WTC11 (cell line): ENCODE measurements around the gene PSMC3.

Experiments
- CREB1 ChIP-seq: sonication (generic); formaldehyde crosslinking; IDR thresholded peaks from 2 replicates; pipeline ENCODE4 v1.8.0; 2023; ENCODE audit warnings: mild to moderate bottlenecking, missing genetic modification reagents
- CTCF ChIP-seq: fragments of 200-600 bp; IDR thresholded peaks from 2 replicates; pipeline ENCODE4 v1.8.0; 2022; ENCODE audit warnings: antibody characterized with exemption
- NFYB ChIP-seq: sonication (generic); formaldehyde crosslinking; conservative IDR thresholded peaks from 2 replicates; pipeline ENCODE4 v1.8.0; 2022; ENCODE audit warnings: low read depth, missing genetic modification reagents
- NR2C2 ChIP-seq: sonication (generic); formaldehyde crosslinking; IDR thresholded peaks from 2 replicates; pipeline ENCODE4 v1.8.0; 2022; ENCODE audit warnings: mild to moderate bottlenecking, missing genetic modification reagents
- PRRX2 ChIP-seq: fragments of 250-450 bp; sonication (Bioruptor Pico); IDR thresholded peaks from 2 replicates; pipeline ENCODE4 v1.8.0; 2021; ENCODE audit warnings: mild to moderate bottlenecking
- TCF7 ChIP-seq: sonication (generic); formaldehyde crosslinking; IDR thresholded peaks from 2 replicates; pipeline ENCODE4 v1.8.0; 2022; ENCODE audit warnings: mild to moderate bottlenecking, low read depth, missing genetic modification reagents, moderate library complexity
- TEAD4 ChIP-seq: sonication (generic); formaldehyde crosslinking; IDR thresholded peaks from 2 replicates; pipeline ENCODE4 v1.8.0; 2022; ENCODE audit warnings: mild to moderate bottlenecking, missing genetic modification reagents
- TP53 ChIP-seq: sonication (generic); formaldehyde crosslinking; IDR thresholded peaks from 2 replicates; pipeline ENCODE4 v1.8.1; 2023; ENCODE audit warnings: mild to moderate bottlenecking, missing genetic modification reagents
- ZBTB21 ChIP-seq: sonication (generic); formaldehyde crosslinking; IDR thresholded peaks from 2 replicates; pipeline ENCODE4 v1.8.1; 2023; ENCODE audit warnings: mild to moderate bottlenecking, missing genetic modification reagents, borderline replicate concordance
- TF ChIP-seq, protein P1 (sequence below): sonication (generic); formaldehyde crosslinking; conservative IDR thresholded peaks from 2 replicates; pipeline ENCODE4 v1.8.1; 2022; ENCODE audit warnings: mild to moderate bottlenecking, missing genetic modification reagents
- TF ChIP-seq, protein P2 (sequence below): sonication (generic); formaldehyde crosslinking; IDR thresholded peaks from 2 replicates; pipeline ENCODE4 v1.8.1; 2023; ENCODE audit warnings: mild to moderate bottlenecking, missing genetic modification reagents

- TF ChIP-seq TCF7 (CRISPR knock-in tag) (no peak), TP53 (CRISPR knock-in tag) (no peak), NR2C2 (no peak), TEAD4 (no peak), CTCF (no peak), NFYB (CRISPR knock-in tag) (no peak), ZBTB21 (CRISPR knock-in tag) (no peak), PRRX2 (no peak), CREB1 (CRISPR knock-in tag) (no peak)
- TF ChIP-seq, protein P1, sequence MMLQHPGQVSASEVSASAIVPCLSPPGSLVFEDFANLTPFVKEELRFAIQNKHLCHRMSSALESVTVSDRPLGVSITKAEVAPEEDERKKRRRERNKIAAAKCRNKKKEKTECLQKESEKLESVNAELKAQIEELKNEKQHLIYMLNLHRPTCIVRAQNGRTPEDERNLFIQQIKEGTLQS, result no peak
- TF ChIP-seq, protein P2, sequence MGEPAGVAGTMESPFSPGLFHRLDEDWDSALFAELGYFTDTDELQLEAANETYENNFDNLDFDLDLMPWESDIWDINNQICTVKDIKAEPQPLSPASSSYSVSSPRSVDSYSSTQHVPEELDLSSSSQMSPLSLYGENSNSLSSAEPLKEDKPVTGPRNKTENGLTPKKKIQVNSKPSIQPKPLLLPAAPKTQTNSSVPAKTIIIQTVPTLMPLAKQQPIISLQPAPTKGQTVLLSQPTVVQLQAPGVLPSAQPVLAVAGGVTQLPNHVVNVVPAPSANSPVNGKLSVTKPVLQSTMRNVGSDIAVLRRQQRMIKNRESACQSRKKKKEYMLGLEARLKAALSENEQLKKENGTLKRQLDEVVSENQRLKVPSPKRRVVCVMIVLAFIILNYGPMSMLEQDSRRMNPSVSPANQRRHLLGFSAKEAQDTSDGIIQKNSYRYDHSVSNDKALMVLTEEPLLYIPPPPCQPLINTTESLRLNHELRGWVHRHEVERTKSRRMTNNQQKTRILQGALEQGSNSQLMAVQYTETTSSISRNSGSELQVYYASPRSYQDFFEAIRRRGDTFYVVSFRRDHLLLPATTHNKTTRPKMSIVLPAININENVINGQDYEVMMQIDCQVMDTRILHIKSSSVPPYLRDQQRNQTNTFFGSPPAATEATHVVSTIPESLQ, result no peak
Measured at GRCh38 chr11:47466201-47466600, 40.0 kb upstream of the PSMC3 start.
